Lung (tissue), 12 donors: ENCODE measurements around the gene GREB1. TPM values are rescaled to one million over a fixed set of nuclear protein-coding genes. Genes with fewer than 3 reads are reported as not detected.
"Not testable (repeated sequence)": the region's sequence is repeated elsewhere in the genome, so short reads cannot be mapped to it uniquely, and the experiment has no call there.

Experiments used
- ATAC-seq: fragments of 200-7000 bp; cut with Tn5 transposase; one replicate; pipeline ENCODE4 v1.9.1; 2020; ENCODE audit warnings: moderate number of reproducible peaks; ENCODE audit not compliant: insufficient read depth, low FRiP score
- DNase-seq, 3 donors: peaks; one replicate each; pipeline ENCODE4 v3.0.0-alpha.2; 2013 to 2017
- H3K27ac ChIP-seq, 2 donors: one replicate each; pipeline ENCODE4 v1.5.1; 2013; ENCODE audit warnings: mild to moderate bottlenecking in 2 of 2, moderate library complexity in 2 of 2, control low read depth in 1 of 2, inconsistent platforms in 1 of 2, low read depth in 1 of 2, low read length in 1 of 2
- H3K27me3 ChIP-seq, 3 donors: one replicate each; pipeline ENCODE4 v1.5.1; 2013; ENCODE audit warnings: low read length in 2 of 3; ENCODE audit not compliant: control insufficient read depth in 3 of 3, insufficient read depth in 3 of 3
- H3K36me3 ChIP-seq, 4 donors: one replicate each; pipeline ENCODE4 v1.5.1; 2013; ENCODE audit warnings: low read length in 4 of 4, mild to moderate bottlenecking in 1 of 4, moderate library complexity in 1 of 4; ENCODE audit not compliant: control insufficient read depth in 4 of 4, insufficient read depth in 4 of 4
- H3K4me1 ChIP-seq, 5 donors: one replicate each; pipeline ENCODE4 v1.5.1; 2013; ENCODE audit warnings: low read length in 5 of 5, mild to moderate bottlenecking in 2 of 5, moderate library complexity in 1 of 5; ENCODE audit not compliant: control insufficient read depth in 5 of 5, insufficient read depth in 5 of 5
- H3K4me3 ChIP-seq: one replicate; pipeline ENCODE4 v1.5.1; 2013; ENCODE audit warnings: mild to moderate bottlenecking, control low read depth, moderate library complexity
- H3K9ac ChIP-seq, 2 donors: one replicate each; pipeline ENCODE4 v1.5.1; 2013; ENCODE audit warnings: low read length in 2 of 2, control low read depth in 1 of 2; ENCODE audit not compliant: insufficient read depth in 1 of 2
- H3K9me3 ChIP-seq, 4 donors: one replicate each; pipeline ENCODE4 v1.5.1; 2013; ENCODE audit warnings: low read length in 3 of 4, mild to moderate bottlenecking in 1 of 4, moderate library complexity in 1 of 4; ENCODE audit not compliant: control insufficient read depth in 4 of 4, insufficient read depth in 3 of 4
- WGBS, 2 donors: extraction: QIAGEN DNeasy Blood & Tissue Kit; methylation state at CpG; one replicate each; pipeline ENCODE4 v1.1.7; 2013; 5-methylcytosine and 5-hydroxymethylcytosine counted together
- polyA plus RNA-seq, 2 donors: library from polyadenylated mRNA; stranded (reverse); fragments of 200-250 nt; gene quantifications; one replicate each; pipeline ENCODE4 v1.2.1, GENCODE V29; 2013
- total RNA-seq, 2 donors: library from RNA; depleted of rRNA in 1 of 2; stranded (reverse); fragments of >200 nt in 1 of 2; gene quantifications; one replicate each; pipeline ENCODE4 v1.2.1, GENCODE V29; 2014 to 2021
- TF ChIP-seq, protein P1 (sequence below): IDR thresholded peaks from 2 replicates; pipeline ENCODE4 v1.5.1; 2012; ENCODE audit warnings: mild to moderate bottlenecking; ENCODE audit errors: control extremely low read depth, extremely low read depth
- donor health status: control.
- donor health status: control.
- donor health status: Bipolar disorder and iron deficiency.
- donor health status: healthy.
- donor health status: DM: yes; HTN: yes; CAD: no.

Gene GREB1
- total and polyA plus RNA-seq, 4 donors = 0.23 to 3.3 (median 1.8) TPM

DNA sequence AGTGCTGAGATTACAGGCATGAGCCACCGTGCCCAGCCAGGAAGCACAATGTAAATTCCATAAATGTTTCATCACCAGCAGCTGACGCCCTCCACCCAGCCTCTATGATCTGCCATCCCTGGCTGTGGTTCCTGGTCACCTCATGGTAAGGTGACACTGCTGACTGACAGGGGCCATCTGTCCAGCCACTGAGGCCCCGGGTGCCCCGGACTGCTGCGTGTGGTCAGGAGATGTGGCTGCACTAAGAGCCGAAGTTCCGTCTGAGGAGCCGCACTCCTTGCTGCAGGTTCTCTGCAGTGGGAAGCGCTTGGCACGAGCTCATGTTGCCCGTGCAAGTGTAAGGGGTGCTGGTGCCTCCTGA lies 125.2 kb downstream of the GREB1 start:
- no peak overlapping the region for H3K9ac ChIP-seq
- H3K4me1 ChIP-seq = peaks cover 0 to 2% (median 0%) of the 10 kb centered on the region in 5 donors
- H3K27me3 ChIP-seq = peaks cover 0 to 4% (median 3%) of the 10 kb centered on the region in 3 donors
- no peak overlapping the region for H3K4me3 ChIP-seq
- ATAC-seq (no peak), DNase-seq (no peak)
- TF ChIP-seq, protein P1, sequence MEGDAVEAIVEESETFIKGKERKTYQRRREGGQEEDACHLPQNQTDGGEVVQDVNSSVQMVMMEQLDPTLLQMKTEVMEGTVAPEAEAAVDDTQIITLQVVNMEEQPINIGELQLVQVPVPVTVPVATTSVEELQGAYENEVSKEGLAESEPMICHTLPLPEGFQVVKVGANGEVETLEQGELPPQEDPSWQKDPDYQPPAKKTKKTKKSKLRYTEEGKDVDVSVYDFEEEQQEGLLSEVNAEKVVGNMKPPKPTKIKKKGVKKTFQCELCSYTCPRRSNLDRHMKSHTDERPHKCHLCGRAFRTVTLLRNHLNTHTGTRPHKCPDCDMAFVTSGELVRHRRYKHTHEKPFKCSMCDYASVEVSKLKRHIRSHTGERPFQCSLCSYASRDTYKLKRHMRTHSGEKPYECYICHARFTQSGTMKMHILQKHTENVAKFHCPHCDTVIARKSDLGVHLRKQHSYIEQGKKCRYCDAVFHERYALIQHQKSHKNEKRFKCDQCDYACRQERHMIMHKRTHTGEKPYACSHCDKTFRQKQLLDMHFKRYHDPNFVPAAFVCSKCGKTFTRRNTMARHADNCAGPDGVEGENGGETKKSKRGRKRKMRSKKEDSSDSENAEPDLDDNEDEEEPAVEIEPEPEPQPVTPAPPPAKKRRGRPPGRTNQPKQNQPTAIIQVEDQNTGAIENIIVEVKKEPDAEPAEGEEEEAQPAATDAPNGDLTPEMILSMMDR = no peak
- no peaks in the 10 kb centered on the region for H3K36me3 ChIP-seq
- H3K9me3 ChIP-seq = peaks cover 0 to 12% (median 0%) of the 10 kb centered on the region in 4 donors
- H3K27ac ChIP-seq = no peak overlapping the region
- WGBS, 2 donors = 79 to 87% methylated on average over 11 of the region's 11 CpGs

DNA sequence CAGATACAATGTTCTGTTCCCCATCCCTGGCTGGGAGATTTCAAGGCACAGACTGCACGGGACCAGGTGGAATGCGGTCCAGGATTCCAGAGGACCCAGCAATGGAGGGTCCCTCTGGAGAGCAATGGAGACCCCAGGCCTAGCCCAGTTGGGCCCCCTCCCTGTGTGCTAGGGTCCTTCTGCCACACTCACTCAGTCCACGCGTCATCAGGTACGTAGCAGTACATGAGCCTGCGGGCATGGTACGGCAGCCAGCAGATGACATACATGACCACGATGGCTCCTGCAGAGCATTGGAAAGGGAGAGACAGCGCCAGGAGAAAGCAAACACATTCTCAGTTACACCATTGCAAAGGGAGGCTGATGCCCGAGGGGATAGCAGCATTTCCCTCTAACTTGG lies 126.0 kb downstream of the GREB1 start:
- H3K27me3 ChIP-seq = peaks cover 0 to 4% (median 3%) of the 10 kb centered on the region in 3 donors
- H3K4me3 ChIP-seq = no peak overlapping the region
- no peak overlapping the region for H3K9ac ChIP-seq
- TF ChIP-seq, protein P1 = no peak
- DNase-seq = no peak
- no peak overlapping the region for H3K27ac ChIP-seq
- H3K9me3 ChIP-seq = peaks cover 0 to 12% (median 0%) of the 10 kb centered on the region in 4 donors
- no peak for ATAC-seq
- peaks cover 0 to 2% (median 0%) of the 10 kb centered on the region in 5 donors for H3K4me1 ChIP-seq
- no peaks in the 10 kb centered on the region for H3K36me3 ChIP-seq
- 92 to 94% methylated on average over 10 of the region's 10 CpGs for WGBS, 2 donors

DNA sequence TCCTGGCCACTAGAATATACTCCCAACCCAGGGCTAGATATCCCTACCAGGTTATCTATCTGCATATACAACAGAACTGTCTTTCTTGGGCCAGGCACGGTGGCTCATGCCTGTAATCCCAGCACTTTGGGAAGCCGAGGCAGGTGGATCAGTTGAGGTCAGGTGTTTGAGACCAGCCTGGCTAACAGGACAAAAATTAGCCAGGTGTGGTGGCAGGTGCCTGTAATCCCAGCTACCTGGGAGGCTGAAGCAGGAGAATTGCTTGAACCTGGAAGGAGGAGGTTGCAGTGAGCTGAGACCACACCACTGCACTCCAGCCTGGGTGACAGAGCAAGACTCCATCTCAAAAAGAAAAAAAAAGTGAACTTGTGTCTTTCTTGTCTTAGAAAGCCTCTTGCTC lies 126.6 kb downstream of the GREB1 start:
- H3K4me3 ChIP-seq, H3K36me3 ChIP-seq, H3K4me1 ChIP-seq, H3K27ac ChIP-seq, ATAC-seq, H3K27me3 ChIP-seq, DNase-seq, H3K9ac ChIP-seq: not testable (repeated sequence)
- 92 to 97% methylated on average over 2 of the region's 2 CpGs for WGBS, 2 donors
- peaks cover 0 to 10% (median 0%) of the 10 kb centered on the region in 4 donors for H3K9me3 ChIP-seq

DNA sequence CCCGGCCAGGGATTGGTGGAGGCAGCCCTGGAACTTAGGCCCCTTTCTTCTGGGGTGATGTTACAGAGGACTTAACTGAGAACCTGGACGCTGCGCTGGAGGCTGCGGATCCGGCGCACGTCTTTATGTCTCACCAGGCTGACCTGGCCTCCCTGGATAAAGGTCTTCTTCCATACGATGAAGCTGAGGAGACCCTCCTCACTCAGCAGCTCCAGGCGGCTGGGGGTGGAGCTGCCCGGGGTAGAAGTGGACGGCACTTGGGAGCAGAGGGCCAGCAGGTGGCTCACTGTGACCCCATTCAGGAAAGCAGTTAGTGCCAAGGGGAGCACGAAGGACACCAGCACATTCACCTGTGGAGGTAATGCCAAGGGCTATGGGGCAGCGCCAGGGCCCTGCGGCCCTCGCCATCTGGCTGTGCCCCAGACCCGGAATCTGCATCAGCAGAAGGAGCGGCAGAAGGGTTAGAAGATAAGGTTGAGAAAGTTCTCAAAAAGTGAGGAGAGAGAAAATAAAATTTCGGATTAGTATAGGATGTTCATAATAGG lies 128.1 kb downstream of the GREB1 start:
- TF ChIP-seq, protein P1 = no peak
- peaks cover 0 to 4% (median 3%) of the 10 kb centered on the region in 3 donors for H3K27me3 ChIP-seq
- no peaks in the 10 kb centered on the region for H3K4me1 ChIP-seq
- peaks cover 0 to 10% (median 0%) of the 10 kb centered on the region in 4 donors for H3K9me3 ChIP-seq
- H3K27ac ChIP-seq = no peak overlapping the region
- H3K9ac ChIP-seq = no peak overlapping the region
- no peak for ATAC-seq
- no peak overlapping the region for H3K4me3 ChIP-seq
- DNase-seq = no peak
- no peaks in the 10 kb centered on the region for H3K36me3 ChIP-seq
- 87 to 88% methylated on average over 18 of the region's 18 CpGs for WGBS, 2 donors
